Measurements from ENCODE around the gene BRWD1.

BRWD1 gene

DNA sequence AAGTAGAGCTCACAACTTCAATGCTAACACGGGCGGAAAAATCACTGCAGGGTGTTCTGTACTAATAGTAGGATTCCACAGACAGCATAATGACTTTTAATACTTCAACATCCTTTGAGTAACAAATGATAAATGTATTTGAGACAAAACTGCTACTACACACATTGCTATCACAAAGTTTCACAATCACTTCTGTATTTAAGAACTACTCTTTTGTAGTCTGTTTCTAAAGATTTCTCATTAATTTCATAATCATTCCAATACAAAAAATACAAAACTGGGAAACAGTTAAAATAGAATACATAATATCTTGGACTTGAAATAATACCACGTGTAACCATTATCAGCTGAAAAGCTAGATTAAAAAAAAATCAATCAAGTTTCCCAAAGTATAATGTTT lies 32.8 kb upstream of the BRWD1 start:
- peak; percentile 24 for DNase-seq (ENCODE audit: low read depth)
- peak overlapping the region; percentile 96 for H3K4me3 ChIP-seq (ENCODE audit: low read length)
- no peaks in the 10 kb centered on the region for H3K9me3 ChIP-seq (ENCODE audit: control insufficient read depth, low read length)
- H3K36me3 ChIP-seq (ENCODE audit: control insufficient read depth, insufficient read depth, low read length, severe bottlenecking): peaks cover 45% of the 10 kb centered on the region
- H3K4me1 ChIP-seq (ENCODE audit: control insufficient read depth, insufficient read depth, low read length): peaks cover 22% of the 10 kb centered on the region
- H3K9ac ChIP-seq (ENCODE audit: low read length): no peak overlapping the region
- H3K27me3 ChIP-seq (replicated peaks; ENCODE audit: control insufficient read depth, insufficient read depth, low read length): no peaks in the 10 kb centered on the region

- DNase-seq (ENCODE audit: low read depth): no peak
- H3K4me3 ChIP-seq (ENCODE audit: low read length): no peak overlapping the region
- H3K9me3 ChIP-seq (ENCODE audit: control insufficient read depth, low read length): no peaks in the 10 kb centered on the region
- H3K27me3 ChIP-seq (replicated peaks; ENCODE audit: control insufficient read depth, insufficient read depth, low read length): no peaks in the 10 kb centered on the region
- H3K9ac ChIP-seq (ENCODE audit: low read length): no peak overlapping the region
- peaks cover 49% of the 10 kb centered on the region for H3K36me3 ChIP-seq (ENCODE audit: control insufficient read depth, insufficient read depth, low read length, severe bottlenecking)
- peaks cover 22% of the 10 kb centered on the region for H3K4me1 ChIP-seq (ENCODE audit: control insufficient read depth, insufficient read depth, low read length)
Observed at GRCh38 chr21:39345440-39345839, 32.0 kb upstream of the BRWD1 start.

- Histone ChIP-seq H3K4me1 (ENCODE audit: control insufficient read depth, insufficient read depth, low read length) (peaks cover 22% of the 10 kb centered on the region), H3K27me3 (replicated peaks; ENCODE audit: control insufficient read depth, insufficient read depth, low read length) (no peaks in the 10 kb centered on the region), H3K36me3 (ENCODE audit: control insufficient read depth, insufficient read depth, low read length, severe bottlenecking) (peaks cover 49% of the 10 kb centered on the region), H3K4me3 (ENCODE audit: low read length) (no peak overlapping the region), H3K9ac (ENCODE audit: low read length) (no peak overlapping the region), H3K9me3 (ENCODE audit: control insufficient read depth, low read length) (no peaks in the 10 kb centered on the region)
- DNase-seq (ENCODE audit: low read depth): no peak
Observed at GRCh38 chr21:39344848-39345247, 31.4 kb upstream of the BRWD1 start.

DNA sequence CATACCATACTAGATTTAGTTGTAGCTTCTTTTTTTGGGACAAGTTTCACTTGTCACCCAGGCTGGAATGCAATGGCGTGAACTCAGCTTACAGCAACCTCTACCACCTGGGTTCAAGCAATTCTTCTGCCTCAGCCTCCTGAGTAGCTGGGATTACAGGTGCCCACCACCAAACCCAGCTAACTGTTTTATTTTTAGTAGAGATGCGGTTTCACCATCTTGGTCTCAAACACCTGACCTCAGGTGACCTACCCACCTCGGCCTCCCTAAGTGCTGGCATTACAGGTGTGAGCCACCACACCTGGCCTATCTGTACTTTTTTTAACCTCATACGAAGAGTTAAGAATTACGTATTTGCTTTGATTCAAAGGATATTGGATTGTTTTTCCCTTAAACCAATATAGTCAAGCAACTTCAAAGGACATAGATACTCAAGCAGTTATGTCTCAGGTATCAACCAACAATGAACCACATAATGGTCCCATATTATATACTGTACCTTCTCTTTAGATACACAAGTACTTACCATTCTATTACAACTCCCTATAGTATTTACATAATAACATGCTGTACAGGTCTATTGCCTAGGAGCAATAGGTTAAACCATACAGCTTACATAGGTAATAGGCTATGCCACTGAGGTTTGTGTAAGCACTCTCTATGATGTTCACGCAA lies 28.0 kb upstream of the BRWD1 start:
- no peaks in the 10 kb centered on the region for H3K9me3 ChIP-seq (ENCODE audit: control insufficient read depth, low read length)
- H3K4me3 ChIP-seq (ENCODE audit: low read length): no peak overlapping the region
- peaks cover 46% of the 10 kb centered on the region for H3K36me3 ChIP-seq (ENCODE audit: control insufficient read depth, insufficient read depth, low read length, severe bottlenecking)
- H3K9ac ChIP-seq (ENCODE audit: low read length): no peak overlapping the region
- DNase-seq (ENCODE audit: low read depth): no peak
- no peaks in the 10 kb centered on the region for H3K27me3 ChIP-seq (replicated peaks; ENCODE audit: control insufficient read depth, insufficient read depth, low read length)
- peaks cover 9% of the 10 kb centered on the region for H3K4me1 ChIP-seq (ENCODE audit: control insufficient read depth, insufficient read depth, low read length)

- Histone ChIP-seq H3K9me3 (ENCODE audit: control insufficient read depth, low read length) (no peaks in the 10 kb centered on the region), H3K9ac (ENCODE audit: low read length) (no peak overlapping the region), H3K36me3 (ENCODE audit: control insufficient read depth, insufficient read depth, low read length, severe bottlenecking) (peaks cover 41% of the 10 kb centered on the region), H3K4me1 (ENCODE audit: control insufficient read depth, insufficient read depth, low read length) (peaks cover 2% of the 10 kb centered on the region), H3K27me3 (replicated peaks; ENCODE audit: control insufficient read depth, insufficient read depth, low read length) (no peaks in the 10 kb centered on the region), H3K4me3 (ENCODE audit: low read length) (no peak overlapping the region)
- no peak for DNase-seq (ENCODE audit: low read depth)
Observed at GRCh38 chr21:39340687-39341086, 27.3 kb upstream of the BRWD1 start.

DNA sequence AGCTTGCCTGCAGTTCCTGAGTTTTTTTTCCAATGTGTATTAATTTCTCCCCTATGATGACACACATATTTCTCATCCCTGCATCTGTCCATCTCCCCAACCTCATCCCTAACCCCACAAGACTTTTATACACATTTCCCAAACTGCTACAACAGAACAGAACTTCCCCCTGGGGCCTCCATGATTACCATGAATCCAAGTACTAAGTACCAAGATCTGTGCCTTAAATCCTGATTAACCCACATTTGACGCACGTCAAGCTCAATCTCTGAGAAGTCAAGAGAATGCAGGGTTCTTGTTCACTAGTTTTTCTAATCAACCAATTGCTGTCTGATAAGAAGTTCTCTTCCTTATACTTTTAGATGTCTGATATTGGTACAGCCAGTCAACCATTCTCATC lies 25.8 kb upstream of the BRWD1 start:
- Histone ChIP-seq H3K36me3 (ENCODE audit: control insufficient read depth, insufficient read depth, low read length, severe bottlenecking) (peaks cover 27% of the 10 kb centered on the region), H3K4me3 (ENCODE audit: low read length) (no peak overlapping the region), H3K27me3 (replicated peaks; ENCODE audit: control insufficient read depth, insufficient read depth, low read length) (no peaks in the 10 kb centered on the region), H3K9me3 (ENCODE audit: control insufficient read depth, low read length) (no peaks in the 10 kb centered on the region), H3K9ac (ENCODE audit: low read length) (no peak overlapping the region), H3K4me1 (ENCODE audit: control insufficient read depth, insufficient read depth, low read length) (no peaks in the 10 kb centered on the region)
- no peak for DNase-seq (ENCODE audit: low read depth)

DNA sequence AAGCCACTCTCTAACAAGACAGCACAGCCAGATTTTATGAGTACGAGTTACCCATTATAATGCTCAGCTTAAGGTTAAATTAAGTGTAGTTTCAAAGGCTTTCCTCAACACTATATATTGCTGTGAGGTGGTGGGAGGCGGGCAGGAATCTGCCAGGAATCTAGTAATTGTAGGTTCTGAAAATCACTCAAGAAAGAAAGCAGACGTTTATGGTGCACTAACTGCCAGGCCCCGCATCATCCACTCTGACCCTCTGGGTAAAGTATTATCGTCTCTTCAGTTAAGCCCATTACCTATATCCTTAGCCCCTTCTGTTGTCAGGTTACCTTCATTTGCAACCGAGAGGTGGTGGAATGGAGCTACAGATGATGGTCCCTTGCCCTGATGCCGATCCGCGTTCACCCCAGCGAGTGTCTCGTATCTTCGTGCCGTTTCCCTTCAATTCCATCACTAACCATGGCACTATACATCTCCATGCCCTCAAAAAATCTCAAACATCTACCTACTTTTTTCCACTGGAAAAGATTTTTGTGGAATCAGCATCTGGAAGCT lies 23.1 kb upstream of the BRWD1 start:
- H3K4me1 ChIP-seq (ENCODE audit: control insufficient read depth, insufficient read depth, low read length): no peaks in the 10 kb centered on the region
- H3K4me3 ChIP-seq (ENCODE audit: low read length): no peak overlapping the region
- H3K9ac ChIP-seq (ENCODE audit: low read length): no peak overlapping the region
- peaks cover 7% of the 10 kb centered on the region for H3K36me3 ChIP-seq (ENCODE audit: control insufficient read depth, insufficient read depth, low read length, severe bottlenecking)
- no peaks in the 10 kb centered on the region for H3K27me3 ChIP-seq (replicated peaks; ENCODE audit: control insufficient read depth, insufficient read depth, low read length)
- no peaks in the 10 kb centered on the region for H3K9me3 ChIP-seq (ENCODE audit: control insufficient read depth, low read length)
- no peak for DNase-seq (ENCODE audit: low read depth)

DNA sequence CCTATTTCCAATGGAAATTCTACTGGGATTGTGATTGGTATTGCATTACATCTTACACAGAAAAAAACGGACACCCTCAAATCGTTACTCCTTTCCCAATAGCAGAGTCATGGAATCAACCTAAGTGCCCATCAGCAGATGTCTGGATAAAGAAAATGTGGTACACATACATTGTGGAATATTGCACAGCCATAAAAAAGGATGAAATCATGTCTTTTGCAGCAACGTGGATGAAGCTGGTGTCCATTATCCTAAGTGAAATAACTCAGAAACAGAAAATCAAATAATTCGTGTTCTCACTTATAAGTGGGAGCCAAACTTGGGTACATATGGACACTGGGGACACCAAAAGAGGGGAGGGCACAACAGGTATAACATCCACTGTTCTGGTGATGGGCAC lies 21.2 kb upstream of the BRWD1 start:
- Histone ChIP-seq H3K9ac (ENCODE audit: low read length) (no peak overlapping the region), H3K4me3 (ENCODE audit: low read length) (no peak overlapping the region), H3K4me1 (ENCODE audit: control insufficient read depth, insufficient read depth, low read length) (no peaks in the 10 kb centered on the region), H3K9me3 (ENCODE audit: control insufficient read depth, low read length) (no peaks in the 10 kb centered on the region), H3K36me3 (ENCODE audit: control insufficient read depth, insufficient read depth, low read length, severe bottlenecking) (no peaks in the 10 kb centered on the region), H3K27me3 (replicated peaks; ENCODE audit: control insufficient read depth, insufficient read depth, low read length) (no peaks in the 10 kb centered on the region)
- no peak for DNase-seq (ENCODE audit: low read depth)

DNA sequence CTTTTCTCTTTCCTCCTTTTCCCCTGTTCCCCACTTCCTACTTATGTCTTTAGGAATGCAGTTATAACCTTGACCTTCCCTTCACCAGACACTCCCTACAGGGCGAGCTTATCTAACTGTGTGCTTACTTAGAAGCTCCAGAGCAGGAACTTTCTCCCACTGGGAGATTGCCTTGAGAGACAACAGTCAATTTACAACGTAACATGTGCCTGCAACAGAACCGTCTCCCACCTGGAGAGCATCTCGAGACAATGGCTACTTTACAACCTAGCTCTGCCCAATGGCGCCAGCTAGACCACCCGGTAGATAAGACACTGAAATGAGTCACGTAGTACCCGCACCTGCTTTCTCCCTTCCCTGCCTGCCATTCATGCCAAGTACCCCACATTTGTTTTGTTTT lies 18.7 kb upstream of the BRWD1 start:
- DNase-seq (ENCODE audit: low read depth): no peak
- no peaks in the 10 kb centered on the region for H3K4me1 ChIP-seq (ENCODE audit: control insufficient read depth, insufficient read depth, low read length)

DNA sequence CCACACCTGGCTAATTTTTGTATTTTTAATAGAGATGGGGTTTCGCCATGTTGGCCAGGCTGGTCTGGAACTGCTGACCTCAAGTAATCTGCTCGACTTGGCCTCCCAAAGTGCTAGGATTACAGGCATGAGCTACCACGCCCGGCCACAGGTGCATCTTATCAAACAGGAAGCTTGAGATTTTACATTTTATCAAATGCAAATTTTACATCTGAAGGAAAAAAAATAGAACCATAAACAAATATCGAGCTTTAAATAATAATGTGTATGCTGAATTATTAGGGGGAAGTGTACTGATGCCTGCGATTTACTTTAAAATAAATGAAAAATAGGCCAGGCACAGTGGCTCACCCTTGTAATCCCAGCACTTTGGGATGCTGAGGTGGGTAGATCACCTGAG lies 16.6 kb upstream of the BRWD1 start:
- Histone ChIP-seq H3K36me3 (ENCODE audit: control insufficient read depth, insufficient read depth, low read length, severe bottlenecking) (no peaks in the 10 kb centered on the region), H3K9ac (ENCODE audit: low read length) (no peak overlapping the region), H3K4me1 (ENCODE audit: control insufficient read depth, insufficient read depth, low read length) (no peaks in the 10 kb centered on the region), H3K27me3 (replicated peaks; ENCODE audit: control insufficient read depth, insufficient read depth, low read length) (no peaks in the 10 kb centered on the region), H3K4me3 (ENCODE audit: low read length) (no peak overlapping the region), H3K9me3 (ENCODE audit: control insufficient read depth, low read length) (no peaks in the 10 kb centered on the region)
- no peak for DNase-seq (ENCODE audit: low read depth)

More for the DNA sequence above, 18.7 kb upstream of the BRWD1 start:
- Histone ChIP-seq H3K9me3 (ENCODE audit: control insufficient read depth, low read length) (no peaks in the 10 kb centered on the region), H3K36me3 (ENCODE audit: control insufficient read depth, insufficient read depth, low read length, severe bottlenecking) (no peaks in the 10 kb centered on the region), H3K4me3 (ENCODE audit: low read length) (no peak overlapping the region), H3K9ac (ENCODE audit: low read length) (no peak overlapping the region), H3K27me3 (replicated peaks; ENCODE audit: control insufficient read depth, insufficient read depth, low read length) (no peaks in the 10 kb centered on the region)

- no peaks in the 10 kb centered on the region for H3K9me3 ChIP-seq (ENCODE audit: control insufficient read depth, low read length)
Observed at GRCh38 chr21:39327727-39328126, 14.3 kb upstream of the BRWD1 start.

More at GRCh38 chr21:39327727-39328126, 14.3 kb upstream of the BRWD1 start:
- Histone ChIP-seq H3K4me1 (ENCODE audit: control insufficient read depth, insufficient read depth, low read length) (no peaks in the 10 kb centered on the region), H3K9ac (ENCODE audit: low read length) (no peak overlapping the region), H3K36me3 (ENCODE audit: control insufficient read depth, insufficient read depth, low read length, severe bottlenecking) (no peaks in the 10 kb centered on the region), H3K27me3 (replicated peaks; ENCODE audit: control insufficient read depth, insufficient read depth, low read length) (no peaks in the 10 kb centered on the region), H3K4me3 (ENCODE audit: low read length) (no peak overlapping the region)
- no peak for DNase-seq (ENCODE audit: low read depth)

Data from adipocyte (in vitro differentiated cells).